KMS-11 (cell line): ENCODE data around the gene SHROOM2.

ENCODE experiments used
- H2AFZ ChIP-seq: fragments of 200-600 bp; sonication (generic); 2 replicates; pipeline ENCODE4 v1.6.1; 2016; ENCODE audit warnings: antibody characterized with exemption, mixed run types, low read depth
- H3K27ac ChIP-seq: fragments of 200-600 bp; sonication (generic); 2 replicates; pipeline ENCODE4 v1.6.1; 2016; ENCODE audit warnings: mild to moderate bottlenecking, mixed run types
- H3K27me3 ChIP-seq: fragments of 200-600 bp; sonication (generic); 2 replicates; pipeline ENCODE4 v1.6.1; 2017; ENCODE audit warnings: mild to moderate bottlenecking, low read depth, mixed run types, moderate library complexity; ENCODE audit not compliant: insufficient read depth
- H3K36me3 ChIP-seq: fragments of 200-600 bp; sonication (generic); 2 replicates; pipeline ENCODE4 v1.6.1; 2017; ENCODE audit warnings: mild to moderate bottlenecking, mixed run types; ENCODE audit not compliant: insufficient read depth
- H3K4me1 ChIP-seq: fragments of 200-600 bp; sonication (generic); 2 replicates; pipeline ENCODE4 v1.6.1; 2016; ENCODE audit warnings: mild to moderate bottlenecking, low read depth, mixed run types; ENCODE audit not compliant: poor library complexity, severe bottlenecking
- H3K4me2 ChIP-seq: fragments of 200-600 bp; sonication (generic); 2 replicates; pipeline ENCODE4 v1.7.0; 2016; ENCODE audit warnings: mild to moderate bottlenecking, mixed run types
- H3K4me3 ChIP-seq: fragments of 200-600 bp; sonication (generic); IDR thresholded peaks from 2 replicates; pipeline ENCODE4 v1.6.1; 2017; ENCODE audit warnings: low read depth, low read length, mixed read lengths; ENCODE audit not compliant: insufficient read depth
- H3K79me2 ChIP-seq: fragments of 200-600 bp; sonication (generic); 2 replicates; pipeline ENCODE4 v1.6.1; 2016; ENCODE audit warnings: low read depth, mixed run types; ENCODE audit not compliant: insufficient read depth
- H3K9ac ChIP-seq: fragments of 200-600 bp; sonication (generic); 2 replicates; pipeline ENCODE4 v1.6.1; 2016; ENCODE audit warnings: mild to moderate bottlenecking, mixed run types
- H4K20me1 ChIP-seq: fragments of 200-600 bp; sonication (generic); 2 replicates; pipeline ENCODE4 v1.6.1; 2016; ENCODE audit warnings: mild to moderate bottlenecking, mixed run types; ENCODE audit not compliant: insufficient read depth
- CTCF ChIP-seq: fragments of 200-600 bp; sonication (generic); conservative IDR thresholded peaks from 2 replicates; pipeline ENCODE4 v1.6.1; 2017; ENCODE audit warnings: low read depth, mild to moderate bottlenecking, antibody characterized with exemption, low read length, moderate library complexity, mixed read lengths

SHROOM2 gene

GRCh38 chrX:9757366-9757765 lies 28.9 kb upstream of the SHROOM2 start:
- H2AFZ ChIP-seq, result no peak overlapping the region
- no peak overlapping the region for H3K27ac ChIP-seq
- H3K79me2 ChIP-seq, result no peaks in the 10 kb centered on the region
- H3K36me3 ChIP-seq, result no peaks in the 10 kb centered on the region
- H3K4me1 ChIP-seq, result no peaks in the 10 kb centered on the region
- no peaks in the 10 kb centered on the region for H4K20me1 ChIP-seq
- no peaks in the 10 kb centered on the region for H3K27me3 ChIP-seq
- TF ChIP-seq CTCF, result no peak
- no peak overlapping the region for H3K4me3 ChIP-seq
- no peak overlapping the region for H3K9ac ChIP-seq
- no peak overlapping the region for H3K4me2 ChIP-seq

- no peak overlapping the region for H2AFZ ChIP-seq
- no peak for TF ChIP-seq CTCF
- H3K27me3 ChIP-seq, result no peaks in the 10 kb centered on the region
- H3K27ac ChIP-seq, result no peak overlapping the region
- H3K9ac ChIP-seq, result no peak overlapping the region
- no peaks in the 10 kb centered on the region for H3K36me3 ChIP-seq
- H3K79me2 ChIP-seq, result no peaks in the 10 kb centered on the region
- no peaks in the 10 kb centered on the region for H4K20me1 ChIP-seq
- no peak overlapping the region for H3K4me2 ChIP-seq
- H3K4me3 ChIP-seq, result no peak overlapping the region
- H3K4me1 ChIP-seq, result no peaks in the 10 kb centered on the region
Observed at GRCh38 chrX:9758021-9758638, 28.1 kb upstream of the SHROOM2 start.

- Histone ChIP-seq H3K27me3 (no peaks in the 10 kb centered on the region), H3K4me3 (no peak overlapping the region)
Observed at GRCh38 chrX:9759337-9759736, 26.9 kb upstream of the SHROOM2 start.

GRCh38 chrX:9765072-9765736 lies 21.0 kb upstream of the SHROOM2 start:
- H3K79me2 ChIP-seq, result no peaks in the 10 kb centered on the region
- no peak overlapping the region for H3K4me2 ChIP-seq
- TF ChIP-seq CTCF, result no peak
- no peaks in the 10 kb centered on the region for H3K4me1 ChIP-seq
- no peak overlapping the region for H3K9ac ChIP-seq
- no peaks in the 10 kb centered on the region for H3K27me3 ChIP-seq
- no peaks in the 10 kb centered on the region for H4K20me1 ChIP-seq
- H3K4me3 ChIP-seq, result no peak overlapping the region
- H2AFZ ChIP-seq, result no peak overlapping the region
- no peak overlapping the region for H3K27ac ChIP-seq
- H3K36me3 ChIP-seq, result no peaks in the 10 kb centered on the region

More at GRCh38 chrX:9759337-9759736, 26.9 kb upstream of the SHROOM2 start:
- Histone ChIP-seq H3K9ac (no peak overlapping the region), H3K79me2 (no peaks in the 10 kb centered on the region), H2AFZ (no peak overlapping the region), H3K4me2 (no peak overlapping the region), H3K4me1 (no peaks in the 10 kb centered on the region), H3K27ac (no peak overlapping the region), H4K20me1 (no peaks in the 10 kb centered on the region), H3K36me3 (no peaks in the 10 kb centered on the region)
- no peak for TF ChIP-seq CTCF
